Measurements from ENCODE around the gene MLIP. TPM values are rescaled to one million over a fixed set of nuclear protein-coding genes. Genes with fewer than 3 reads are reported as not detected.
"Not testable (repeated sequence)": the region's sequence is repeated elsewhere in the genome, so short reads cannot be mapped to it uniquely, and the experiment has no call there.

Gene MLIP
- total RNA-seq, 1 experiment from 2014 or later, result 0.59 TPM

DNA sequence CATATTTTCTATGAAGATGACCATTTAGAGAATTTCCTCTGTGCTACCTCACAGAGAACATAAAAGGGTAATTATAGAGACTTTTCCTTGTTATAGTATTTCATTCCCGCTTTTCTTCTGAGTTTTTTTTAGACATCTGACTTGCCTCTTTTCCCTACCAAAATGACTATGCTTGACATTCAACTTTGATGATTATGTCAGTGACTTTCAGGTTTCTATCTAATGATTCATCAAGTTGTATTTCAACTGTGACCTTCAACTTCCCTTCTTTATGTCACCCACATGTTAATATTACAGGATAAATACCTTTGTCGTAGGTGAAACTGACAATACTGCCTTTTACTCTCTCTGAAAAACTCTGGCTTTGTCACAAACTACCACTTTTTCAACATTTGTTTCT lies 95.3 kb downstream of the MLIP start:
- no TSS peak for BruUV-seq (replicated peaks)
- Histone ChIP-seq H3K4me3 (replicated peaks in 1 of 2; ENCODE audit: low read depth in 1 of 2, low read length in 2 of 2) (no peak overlapping the region), H3K27me3 (ENCODE audit: insufficient read depth, low read length) (no peaks in the 10 kb centered on the region), H3K9me3 (ENCODE audit: control insufficient read depth in 1 of 2, insufficient read depth in 1 of 2, low read depth in 1 of 2, low read length in 2 of 2) (no peaks in the 10 kb centered on the region), H2AFZ (ENCODE audit: low read depth, low read length, poor library complexity, severe bottlenecking) (peak overlapping the region; percentile 43), H3K27ac (ENCODE audit: low read depth, low read length) (no peak overlapping the region), H3K4me1 (ENCODE audit: control insufficient read depth in 1 of 2, insufficient read depth in 2 of 2, low read length in 2 of 2) (peaks cover 0 to 15% of the 10 kb centered on the region in 2 experiments; a peak in 1 of 4 replicates), H3K79me2 (ENCODE audit: insufficient read depth, low read length) (no peaks in the 10 kb centered on the region), H4K20me1 (ENCODE audit: insufficient read depth) (no peaks in the 10 kb centered on the region), H3K9ac (ENCODE audit: low read length) (no peak overlapping the region), H3K36me3 (ENCODE audit: control insufficient read depth in 1 of 2, insufficient read depth in 2 of 2, low read length in 2 of 2) (no peaks in the 10 kb centered on the region), H3K4me2 (ENCODE audit: low read length) (peak overlapping the region; percentile 27), H3K9me2 (ENCODE audit: insufficient read depth) (no peaks in the 10 kb centered on the region)
- POLR2A ChIA-PET, result no interaction called here
- DNase-seq (ENCODE audit: low read depth, low spot score) (no peak), ATAC-seq (no peak)
- CTCF ChIA-PET, result no interaction called here
- RAD21 ChIA-PET (ENCODE audit: low non-redundant PET in 1 of 2, low total read pairs in 2 of 2, uncharacterized antibody in 2 of 2, unreplicated experiment in 2 of 2), result no interaction called here
- intact Hi-C loops (cut with micrococcal nuclease), result no loop called here
- no peak for TF ChIP-seq SP1 (IDR thresholded peaks at IDR 0.05; ENCODE audit: low read depth)
- no peak for TF ChIP-seq YY1 (IDR thresholded peaks at IDR 0.05; ENCODE audit: extremely low read depth, insufficient replicate concordance, low read depth, low read length)
- TF ChIP-seq FOSL1 (IDR thresholded peaks at IDR 0.05; ENCODE audit: low read depth), result peak; percentile 22; the same call in 1 of the 2 replicates
- TF ChIP-seq POLR2A (IDR thresholded peaks at IDR 0.05; ENCODE audit: borderline replicate concordance, extremely low read depth, insufficient read depth, insufficient read length), result no peak
- 0 out of 2 replicates have a peak, but pooled peaks have one; percentile 16 for TF ChIP-seq JUND (IDR thresholded peaks at IDR 0.05)

- DNase-seq (ENCODE audit: low read depth, low spot score); H3K27me3 ChIP-seq (ENCODE audit: insufficient read depth, low read length); H3K9me3 ChIP-seq (ENCODE audit: control insufficient read depth in 1 of 2, insufficient read depth in 1 of 2, low read depth in 1 of 2, low read length in 2 of 2); intact Hi-C loops (cut with micrococcal nuclease); H2AFZ ChIP-seq (ENCODE audit: low read depth, low read length, poor library complexity, severe bottlenecking); H3K9me2 ChIP-seq (ENCODE audit: insufficient read depth); H3K27ac ChIP-seq (ENCODE audit: low read depth, low read length); H3K4me3 ChIP-seq (replicated peaks in 1 of 2; ENCODE audit: low read depth in 1 of 2, low read length in 2 of 2); H3K4me2 ChIP-seq (ENCODE audit: low read length); BruUV-seq (replicated peaks); H3K79me2 ChIP-seq (ENCODE audit: insufficient read depth, low read length); H3K9ac ChIP-seq (ENCODE audit: low read length); CTCF ChIA-PET; RAD21 ChIA-PET (ENCODE audit: low non-redundant PET in 1 of 2, low total read pairs in 2 of 2, uncharacterized antibody in 2 of 2, unreplicated experiment in 2 of 2); H3K36me3 ChIP-seq (ENCODE audit: control insufficient read depth in 1 of 2, insufficient read depth in 2 of 2, low read length in 2 of 2); ATAC-seq; H4K20me1 ChIP-seq (ENCODE audit: insufficient read depth); POLR2A ChIA-PET: not testable (repeated sequence)
- peaks cover 0 to 11% of the 10 kb centered on the region in 2 experiments; a peak in 1 of 4 replicates for H3K4me1 ChIP-seq (ENCODE audit: control insufficient read depth in 1 of 2, insufficient read depth in 2 of 2, low read length in 2 of 2)
Observed at GRCh38 chr6:54209983-54210382, 98.7 kb downstream of the MLIP start.

Measured in HCT116 (cell line).